GM19452 (cell line): Measurements from ENCODE around the gene STK10.
"Not testable (repeated sequence)": the region's sequence is repeated elsewhere in the genome, so short reads cannot be mapped to it uniquely, and the experiment has no call there.

Experiments used
- ATAC-seq: cut with Tn5 transposase; IDR thresholded peaks from one replicate; pipeline ENCODE4 v1.9.1; 2021; ENCODE audit not compliant: unreplicated experiment

STK10 gene

GRCh38 chr5:172028167-172028566 is 159.9 kb downstream of the STK10 start:
- ATAC-seq, result no peak

- not testable (repeated sequence) for ATAC-seq
These were observed 167.8 kb downstream of the STK10 start for GRCh38 chr5:172020110-172020786.

GRCh38 chr5:172015346-172015745 is 172.7 kb downstream of the STK10 start:
- no peak for ATAC-seq

GRCh38 chr5:172010278-172010677 is 177.7 kb downstream of the STK10 start:
- no peak for ATAC-seq

- ATAC-seq, result no peak
These were observed 178.3 kb downstream of the STK10 start for GRCh38 chr5:172009536-172010270.

DNA sequence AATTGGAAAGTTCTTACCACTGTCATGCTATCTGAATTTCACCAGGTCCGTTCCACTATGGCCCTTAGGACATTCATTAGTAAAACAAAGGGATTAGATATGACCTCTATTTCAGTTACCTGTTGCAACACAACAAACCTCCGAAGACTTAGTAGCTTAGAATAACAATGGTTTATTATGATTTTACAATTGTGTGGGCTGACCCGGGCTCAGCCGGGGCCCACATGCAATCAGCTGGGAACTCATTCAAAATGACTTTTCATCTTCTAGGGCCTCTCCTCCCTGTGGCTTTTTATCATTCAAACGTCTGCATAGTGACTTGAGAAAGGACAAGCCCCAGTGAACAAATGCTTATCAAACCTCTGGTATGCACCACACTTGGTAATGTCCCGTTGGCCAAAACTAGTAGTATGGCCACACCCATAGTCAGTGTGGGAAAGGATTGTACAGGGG is 179.3 kb downstream of the STK10 start:
- ATAC-seq, result no peak

- ATAC-seq, result no peak
These were observed 179.9 kb downstream of the STK10 start for GRCh38 chr5:172008111-172008455.

GRCh38 chr5:172007175-172008110 is 180.6 kb downstream of the STK10 start:
- ATAC-seq, result no peak

DNA sequence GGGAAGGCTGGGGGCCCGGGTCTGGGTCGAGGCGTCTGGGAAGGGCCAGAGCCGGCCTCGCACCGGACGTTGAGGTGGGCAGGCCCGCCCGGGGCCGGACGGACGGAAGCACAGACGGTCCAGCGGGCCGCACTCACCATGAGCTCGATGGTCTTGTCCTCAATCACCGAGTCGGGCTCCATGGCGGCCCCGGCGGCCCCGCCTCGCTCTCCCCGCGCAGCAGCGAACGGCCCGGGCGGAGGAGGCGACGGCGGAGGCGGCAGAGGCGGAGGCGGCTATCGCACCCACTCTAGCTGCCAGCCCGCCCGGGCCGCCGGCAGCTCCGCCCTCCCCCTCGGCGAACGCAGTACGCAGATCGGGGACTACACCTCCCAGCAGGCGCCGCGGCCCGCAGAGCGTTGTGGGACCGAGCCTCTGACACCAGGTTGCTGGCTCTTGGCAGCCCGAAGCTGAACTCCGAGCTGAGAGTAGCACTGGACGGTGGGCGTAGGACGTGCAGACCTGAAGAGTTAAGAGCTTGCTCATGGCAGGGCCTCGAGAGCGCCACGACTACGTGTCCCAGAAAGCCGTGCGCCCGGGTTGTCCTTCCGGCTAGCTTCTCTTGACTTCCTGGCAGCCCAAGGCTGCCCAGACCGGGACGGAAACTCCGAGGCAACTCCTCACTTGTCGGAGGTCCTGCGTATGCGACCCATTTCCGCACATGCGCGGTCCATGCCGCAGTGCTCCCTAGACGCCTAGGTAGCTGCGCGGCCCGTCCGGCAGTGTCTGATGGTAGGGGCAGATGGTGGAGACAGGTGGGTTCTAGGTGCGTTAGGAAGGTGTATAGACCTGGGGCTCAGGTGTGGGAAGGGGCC is 181.5 kb downstream of the STK10 start, which contains the start of gene FBXW11:
TSS of gene FBXW11 (minus strand) at position 318 of the 854 bp plus-strand sequence. CDS start at position 182, 136 bp downstream.
- peak; percentile 87 for ATAC-seq

GRCh38 chr5:172005708-172006320 is 182.2 kb downstream of the STK10 start:
- peak; percentile 0 for ATAC-seq

DNA sequence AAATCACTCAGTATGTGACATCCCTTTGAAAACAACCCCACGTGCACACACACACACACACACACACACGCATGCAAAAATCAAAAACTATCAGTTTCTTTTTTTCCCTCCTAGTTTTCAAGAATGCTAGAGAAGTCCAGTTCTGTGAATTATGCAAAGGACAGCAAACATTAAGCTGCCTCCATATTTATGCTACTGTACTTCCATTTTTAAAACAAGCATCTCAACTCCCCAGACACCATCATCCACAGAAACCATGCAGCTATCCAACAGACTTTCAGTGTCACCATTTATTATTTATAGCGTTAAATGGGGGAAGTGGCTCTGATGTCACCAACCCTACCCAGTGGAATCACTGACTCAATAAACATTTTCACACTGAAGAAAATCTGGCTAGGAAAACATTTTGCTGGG is 183.2 kb downstream of the STK10 start:
- no peak for ATAC-seq

- ATAC-seq, result no peak
These were observed 184.3 kb downstream of the STK10 start for GRCh38 chr5:172003746-172004145.

DNA sequence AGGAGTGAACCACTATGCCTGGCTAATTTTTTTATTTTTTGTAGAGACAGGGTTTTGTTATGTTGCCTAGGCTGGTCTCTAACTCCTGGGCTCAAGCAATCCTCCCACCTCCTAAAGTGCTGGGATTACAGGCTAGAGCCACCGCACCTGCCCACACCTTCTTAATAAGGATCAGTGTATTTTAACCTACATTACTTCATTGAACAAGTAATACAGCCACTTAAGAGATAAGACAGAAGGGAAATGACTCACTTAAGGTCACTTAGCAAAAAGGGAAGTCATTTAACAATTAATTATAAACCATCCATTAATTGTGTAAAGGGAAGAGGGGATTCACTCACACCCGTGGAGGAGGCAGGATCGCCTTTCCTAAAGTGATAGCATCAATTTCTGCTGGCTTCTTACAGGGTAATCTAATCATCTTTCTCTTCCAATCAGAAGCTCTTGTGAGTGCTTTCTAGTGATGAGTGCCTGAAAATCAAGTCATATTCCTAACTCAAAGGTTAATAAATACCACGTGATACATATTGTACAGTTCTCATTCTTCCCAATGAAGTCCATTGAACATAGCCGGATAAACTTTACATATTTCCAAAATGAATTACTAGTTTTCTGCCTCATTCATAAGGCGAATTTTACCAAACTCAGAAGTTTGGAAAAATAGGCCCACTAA is 185.0 kb downstream of the STK10 start:
- ATAC-seq, result no peak

- ATAC-seq, result no peak
These were observed 185.7 kb downstream of the STK10 start for GRCh38 chr5:172002310-172002709.

DNA sequence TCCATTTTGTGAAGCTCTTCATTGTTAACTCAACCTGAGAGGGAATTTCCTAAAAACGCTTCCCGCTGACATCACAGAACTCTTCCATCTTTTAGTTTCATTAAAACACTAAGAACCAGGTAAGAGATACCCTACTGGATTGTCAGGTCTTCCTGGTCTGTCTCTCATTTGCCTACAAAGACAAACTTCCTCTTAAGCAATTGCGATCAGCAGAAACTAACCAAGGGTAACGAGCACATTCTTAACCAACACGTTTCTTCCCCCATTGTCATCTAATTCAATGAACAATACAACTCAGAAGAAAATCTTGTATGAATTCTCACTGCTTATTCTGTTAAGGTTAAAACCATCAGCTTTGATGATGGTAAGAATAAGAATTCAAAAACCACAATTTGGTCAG is 188.1 kb downstream of the STK10 start:
- ATAC-seq, result peak; percentile 50

DNA sequence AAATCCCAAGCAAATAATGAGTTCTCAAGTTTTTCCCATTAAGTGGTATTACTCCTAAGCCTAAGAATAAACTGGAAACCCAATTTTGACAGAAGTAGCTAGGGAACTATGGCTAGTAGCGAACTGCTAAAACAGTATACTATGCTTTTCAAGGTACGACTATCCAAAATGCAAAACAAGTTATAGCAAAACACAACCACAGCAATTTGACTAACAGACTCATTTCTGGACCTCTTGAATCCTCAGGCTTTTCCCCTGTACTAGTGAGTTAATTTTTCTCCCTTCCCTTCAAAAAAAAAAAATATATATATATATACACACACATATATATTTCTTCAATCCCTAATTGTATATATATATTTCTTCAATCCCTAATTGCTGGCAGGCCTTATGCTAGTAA is 188.9 kb downstream of the STK10 start:
- no peak for ATAC-seq

DNA sequence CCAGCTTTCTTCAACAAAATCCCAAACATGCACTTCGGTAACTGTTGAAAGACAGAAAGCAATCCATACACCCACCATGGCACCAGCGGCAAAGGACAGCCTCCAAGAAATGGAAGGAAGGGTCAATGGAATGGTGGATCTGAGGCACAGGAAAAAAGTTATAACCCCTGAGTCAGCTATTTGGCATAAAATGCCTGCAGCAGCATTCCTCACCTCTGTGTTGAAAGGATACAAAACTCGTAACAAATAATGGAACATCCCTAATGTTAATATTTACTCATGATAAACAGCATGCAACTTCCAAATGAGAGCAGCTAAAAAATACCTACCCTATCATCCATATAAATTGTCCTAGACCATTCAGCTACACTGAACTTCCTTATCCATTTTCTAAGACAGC is 191.0 kb downstream of the STK10 start:
- ATAC-seq, result no peak

DNA sequence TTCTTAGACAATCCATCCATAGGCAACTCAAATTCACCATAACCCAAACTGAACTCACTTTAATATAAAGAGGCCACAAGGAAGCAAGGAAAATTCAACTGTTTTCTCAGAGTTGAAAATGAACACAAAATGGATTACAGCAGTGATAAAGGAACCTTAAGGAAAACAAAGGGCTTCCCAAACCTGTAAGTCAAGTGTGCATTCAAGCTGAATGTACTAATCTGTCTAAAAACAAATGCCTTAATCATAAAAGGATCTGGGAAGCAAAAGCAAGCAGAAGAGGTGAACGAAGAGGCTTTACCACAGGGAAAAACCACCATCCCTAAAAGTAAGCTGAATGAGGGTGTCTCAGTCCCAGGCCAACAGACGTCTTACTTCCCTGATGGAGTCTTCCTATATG is 195.2 kb downstream of the STK10 start:
- no peak for ATAC-seq

DNA sequence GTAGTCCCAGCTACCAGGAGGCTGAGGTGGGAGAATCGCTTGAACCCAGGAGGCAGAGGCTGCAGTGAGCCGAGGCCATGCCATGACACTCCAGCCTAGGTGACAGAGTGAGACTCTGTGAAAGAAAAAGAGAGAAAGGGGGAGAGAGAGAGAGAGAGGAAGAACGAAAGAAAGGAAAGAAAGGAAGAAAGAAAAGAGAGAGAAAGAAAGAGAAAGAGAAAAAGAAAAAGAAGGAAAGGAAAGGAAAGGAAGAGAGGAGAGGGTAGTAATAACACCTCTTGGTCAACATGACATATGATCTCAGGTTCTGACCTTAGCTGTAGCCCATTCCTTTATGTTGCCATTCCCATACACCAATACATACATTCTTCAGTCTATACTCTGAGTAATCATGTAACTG is 195.7 kb downstream of the STK10 start:
- ATAC-seq, result no peak
